HPDE6-E6E7 (cell line): ENCODE data around the gene AKAP8L.
"Not testable (repeated sequence)": the region's sequence is repeated elsewhere in the genome, so short reads cannot be mapped to it uniquely, and the experiment has no call there.

Source experiments
- DNase-seq: peaks from one replicate; pipeline ENCODE4 v3.0.0; 2011; ENCODE audit warnings: missing footprints; ENCODE audit errors: extremely low spot score

AKAP8L gene

DNA sequence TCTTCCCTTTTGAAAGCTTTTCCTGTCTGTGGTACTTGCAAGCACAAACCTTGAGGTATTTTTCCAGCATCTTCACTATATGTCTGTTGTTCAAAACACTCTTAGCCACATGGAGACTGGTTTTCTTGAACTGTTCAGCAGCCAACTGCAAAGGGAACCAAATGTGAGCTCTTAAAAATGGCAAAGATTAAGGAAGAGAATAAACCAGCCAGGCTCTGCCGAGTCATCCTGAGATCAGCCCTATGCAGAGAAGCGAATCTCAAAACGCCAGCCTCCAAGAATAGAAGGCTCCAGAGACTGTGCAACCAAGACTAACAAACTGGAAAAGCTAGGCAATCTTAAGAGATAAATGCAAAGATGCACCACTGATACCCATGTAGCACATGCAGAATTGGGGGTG is 59.9 kb downstream of the AKAP8L start:
- DNase-seq: no peak

DNA sequence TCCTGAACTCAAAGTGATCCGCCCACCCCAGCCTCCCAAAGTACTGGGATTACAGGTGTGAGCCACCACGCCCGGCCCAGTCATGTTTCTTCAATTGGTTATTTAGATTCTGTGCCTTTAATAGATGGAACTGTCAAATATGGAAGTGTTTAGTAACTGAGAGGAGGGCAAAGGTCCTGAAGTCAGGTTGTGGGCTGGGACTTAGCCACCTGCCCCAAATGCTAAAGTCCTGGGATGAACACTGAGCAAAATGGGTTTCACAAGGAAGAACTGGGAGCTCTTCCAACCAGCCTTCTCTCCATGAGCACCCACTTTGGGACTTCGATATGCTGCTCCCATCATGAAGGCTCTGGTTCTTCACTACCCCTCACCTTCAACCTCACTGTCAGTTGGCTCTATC is 60.9 kb downstream of the AKAP8L start:
- DNase-seq: no peak

DNA sequence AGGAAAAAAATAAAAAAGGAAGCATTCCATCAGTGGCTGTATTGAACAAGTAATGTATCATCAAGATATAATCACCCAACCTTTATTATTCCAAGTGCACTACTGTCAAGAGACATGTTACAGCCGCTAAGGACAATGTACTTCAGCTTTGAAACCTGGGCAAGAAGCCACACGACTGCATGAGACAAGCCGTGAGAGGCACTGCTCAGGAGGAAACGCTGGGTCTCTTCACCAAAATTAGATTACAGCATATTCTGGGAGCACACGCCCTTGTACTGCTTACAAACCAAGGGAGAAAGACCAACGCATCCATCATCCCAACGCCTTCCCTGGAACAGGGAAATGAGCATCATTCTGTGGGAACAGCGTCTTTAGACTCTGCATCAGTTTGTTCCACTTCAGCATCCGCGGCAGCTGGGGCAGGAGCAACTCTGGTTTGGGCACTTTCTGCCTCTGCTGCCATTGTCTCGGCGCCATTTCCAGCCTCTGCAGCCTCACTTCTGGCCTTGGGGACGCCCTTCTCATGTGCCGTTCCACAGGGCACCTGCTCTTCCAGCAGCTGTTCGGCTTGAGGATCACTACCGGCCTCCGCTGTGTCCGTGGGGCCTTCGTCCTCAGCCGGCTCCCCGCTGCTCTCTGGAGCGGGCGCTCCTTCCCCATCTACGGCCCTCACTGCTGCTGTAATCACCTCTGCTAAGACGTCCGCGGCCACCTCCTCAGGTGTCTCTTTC is 64.1 kb downstream of the AKAP8L start:
- DNase-seq: no peak

DNA sequence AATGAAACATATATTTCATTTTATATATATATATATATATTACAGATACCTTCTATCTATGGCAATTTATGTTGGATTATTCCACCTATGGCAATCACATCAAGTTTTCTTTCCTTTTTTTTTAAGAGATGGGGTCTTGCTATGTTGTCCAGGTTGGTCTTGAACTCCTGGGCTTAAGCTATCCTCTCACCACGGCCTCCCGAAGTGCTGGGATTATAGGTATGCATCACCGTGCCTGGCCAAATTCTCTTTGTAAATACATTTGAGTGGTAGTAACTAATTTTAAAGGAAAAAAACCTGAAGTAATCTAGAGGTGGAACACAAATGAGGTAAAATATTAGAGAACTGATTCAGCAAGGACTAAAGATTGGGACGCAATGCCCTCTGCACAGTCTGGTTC is 64.9 kb downstream of the AKAP8L start:
- no peak for DNase-seq

DNA sequence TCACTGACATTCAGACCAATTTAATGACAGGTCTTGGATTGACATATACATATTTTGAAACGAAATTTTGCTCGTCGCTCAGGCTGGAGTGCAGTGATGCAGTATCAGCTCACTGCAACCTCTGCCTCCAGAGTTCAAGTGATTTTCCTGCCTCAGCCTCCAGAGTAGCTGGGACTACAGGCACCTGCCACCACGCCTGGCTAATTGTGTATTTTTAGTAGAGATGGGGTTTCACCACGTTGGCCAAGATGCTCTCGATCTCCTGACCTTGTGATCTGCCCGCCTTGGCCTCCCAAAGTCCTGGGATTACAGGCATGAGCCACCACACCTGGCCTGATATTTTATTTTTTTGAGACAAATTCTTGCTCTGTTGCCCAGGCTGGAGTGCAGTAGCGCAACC is 66.3 kb downstream of the AKAP8L start:
- DNase-seq: not testable (repeated sequence)

DNA sequence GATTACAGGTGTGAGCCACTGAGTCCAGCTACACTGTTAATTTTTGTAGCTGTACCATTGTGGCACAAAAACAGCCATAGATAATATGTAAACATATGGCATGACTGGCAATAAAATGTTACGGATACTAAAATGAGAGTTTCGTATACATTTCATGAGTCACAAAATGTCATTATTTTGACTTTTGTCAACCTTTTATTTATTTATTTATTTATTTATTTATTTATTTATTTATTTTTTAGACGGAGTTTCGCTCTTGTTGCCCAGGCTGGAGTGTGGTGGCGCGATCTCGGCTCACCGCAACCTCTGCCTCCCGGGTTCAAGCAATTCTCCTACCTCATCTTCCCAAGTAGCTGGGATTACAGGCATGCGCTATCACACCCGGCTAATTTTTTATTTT is 77.5 kb downstream of the AKAP8L start:
- DNase-seq: not testable (repeated sequence)

DNA sequence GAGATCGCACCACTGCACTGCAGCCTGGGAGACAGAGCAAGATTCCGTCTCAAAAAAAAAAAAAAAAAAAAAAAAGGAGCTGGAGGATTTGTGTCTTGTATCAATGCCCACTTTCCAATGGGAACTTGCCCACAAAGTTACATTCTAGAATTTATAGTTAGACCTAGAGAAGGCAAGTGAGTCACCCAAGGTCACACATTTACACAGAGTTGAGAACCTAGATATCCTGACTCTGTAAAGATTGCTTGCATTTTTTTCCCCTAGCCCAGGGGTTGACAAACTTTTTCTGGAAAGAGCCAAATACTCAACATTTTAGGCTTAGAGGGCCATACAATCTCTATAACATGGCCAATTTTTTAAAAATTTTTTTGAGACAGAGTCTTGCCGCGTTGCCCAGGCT is 78.7 kb downstream of the AKAP8L start:
- no peak for DNase-seq

DNA sequence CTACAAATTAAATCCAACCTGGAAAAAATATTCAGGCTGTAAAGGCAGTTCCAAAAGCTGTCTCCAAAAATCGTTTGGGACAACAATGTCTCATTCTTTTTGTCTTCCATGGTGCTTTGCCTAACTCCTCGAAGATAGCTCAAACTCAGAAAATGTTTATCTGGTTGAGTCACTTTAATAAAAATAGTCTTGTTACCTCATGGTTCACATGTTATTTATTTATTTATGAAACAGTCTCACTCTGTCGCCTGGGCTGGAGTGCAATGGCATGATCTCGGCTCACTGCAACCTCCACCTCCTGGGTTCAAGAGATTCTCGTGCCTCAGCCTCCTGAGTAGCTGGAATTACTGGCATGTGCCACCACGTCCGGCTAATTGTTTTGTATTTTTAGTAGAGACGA is 81.6 kb downstream of the AKAP8L start:
- no peak for DNase-seq

DNA sequence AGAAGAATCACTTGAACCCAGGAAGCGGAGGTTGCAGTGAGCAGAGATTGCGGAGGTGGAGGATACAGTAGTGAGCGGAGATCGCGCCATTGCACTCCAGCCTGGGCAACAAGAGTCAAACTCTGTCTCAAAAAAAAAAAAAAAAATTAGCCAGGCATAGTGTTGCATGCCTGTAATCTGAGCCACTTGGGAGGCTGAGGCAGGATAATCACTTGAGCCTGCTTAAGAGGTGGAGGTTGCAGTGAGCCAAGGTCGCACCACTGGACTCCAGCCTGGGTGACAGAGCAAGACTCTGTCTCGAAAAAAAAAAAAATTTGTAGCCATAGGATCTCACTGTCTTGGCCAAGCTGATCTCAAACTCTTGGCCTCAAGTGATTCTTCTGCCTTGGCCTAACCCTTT is 82.8 kb downstream of the AKAP8L start:
- not testable (repeated sequence) for DNase-seq

DNA sequence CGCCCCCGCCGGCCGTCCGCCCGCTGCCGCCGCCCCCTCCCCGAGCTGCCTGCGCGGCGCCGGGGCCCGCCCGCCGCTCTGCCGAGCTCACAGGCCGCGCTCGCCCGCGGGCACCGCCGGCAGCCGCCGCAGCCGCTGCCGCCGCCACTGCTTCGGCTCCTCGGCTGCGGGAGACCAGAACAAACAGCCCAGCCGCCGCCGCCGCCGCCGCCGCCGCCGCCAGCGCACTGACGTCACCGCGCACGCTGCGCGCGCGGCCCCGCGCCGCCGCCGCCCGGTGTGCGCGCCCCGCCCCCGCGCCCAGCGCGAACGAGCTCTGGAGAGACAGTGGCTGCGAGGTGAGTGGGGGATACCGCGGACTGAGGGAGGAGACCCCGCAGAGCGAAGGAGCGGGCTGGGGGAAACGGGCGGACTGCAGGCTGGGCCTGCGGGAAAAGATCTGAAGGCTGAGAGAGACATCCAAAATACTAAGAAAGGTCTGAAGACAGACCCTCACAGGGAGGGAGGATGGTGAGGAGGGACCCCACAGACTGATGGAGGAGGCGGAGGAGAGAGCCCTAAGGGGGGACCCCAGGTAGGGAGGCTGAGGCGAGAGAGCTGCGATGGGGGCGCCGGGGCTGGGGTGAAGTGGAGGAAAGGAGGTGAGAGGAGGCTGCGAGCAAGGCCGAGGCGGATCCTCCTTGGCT is 86.3 kb downstream of the AKAP8L start, which contains the start of gene BRD4:
TSS of gene BRD4 (minus strand) at position 229 of the 686 bp plus-strand sequence. CDS start 59,440 bp downstream, outside the sequence.
- no peak for DNase-seq

DNA sequence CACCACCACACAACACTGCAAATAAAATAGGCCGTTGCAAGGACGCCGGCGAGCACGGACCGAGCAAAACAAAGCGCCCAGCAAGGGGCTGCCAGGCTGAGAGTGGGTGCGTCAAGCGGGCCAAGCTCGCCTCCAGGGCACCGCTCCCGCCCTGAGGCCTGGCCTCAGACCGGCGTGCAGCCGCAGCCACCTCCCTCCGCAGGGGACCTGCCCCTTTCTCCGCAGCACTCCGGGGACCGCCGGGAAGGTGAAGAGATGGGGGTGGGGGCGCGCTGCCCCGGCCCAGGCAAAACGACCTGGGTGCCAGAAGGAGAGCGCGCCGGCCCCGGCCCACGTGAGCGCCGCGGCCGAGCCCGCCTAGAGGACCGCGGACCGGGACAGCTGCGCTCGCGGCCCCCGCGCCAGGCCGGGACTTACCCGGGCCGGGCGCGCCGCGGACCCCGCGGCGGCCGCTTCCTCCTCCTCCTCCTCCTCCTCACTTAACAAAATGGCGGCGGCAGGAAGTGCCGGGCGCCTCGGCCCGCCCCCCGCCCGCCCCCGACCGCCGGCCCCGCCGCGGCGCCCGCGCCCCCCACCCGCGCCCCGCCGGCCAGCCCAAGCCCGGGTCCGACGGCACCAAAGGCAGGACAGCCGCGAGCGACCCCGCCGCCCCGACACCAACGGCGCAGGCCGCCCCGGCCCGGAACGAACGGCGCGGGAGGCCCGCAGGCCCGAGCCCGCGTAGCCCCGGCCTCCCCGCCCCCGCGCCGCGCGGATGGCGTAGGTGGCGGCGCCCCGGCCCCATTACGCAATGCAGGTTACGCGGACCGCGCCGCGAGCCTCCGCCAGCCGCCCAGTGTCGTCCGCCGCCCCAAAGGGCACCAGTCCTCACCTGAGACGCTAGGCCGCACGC is 87.1 kb downstream of the AKAP8L start:
- DNase-seq: no peak

DNA sequence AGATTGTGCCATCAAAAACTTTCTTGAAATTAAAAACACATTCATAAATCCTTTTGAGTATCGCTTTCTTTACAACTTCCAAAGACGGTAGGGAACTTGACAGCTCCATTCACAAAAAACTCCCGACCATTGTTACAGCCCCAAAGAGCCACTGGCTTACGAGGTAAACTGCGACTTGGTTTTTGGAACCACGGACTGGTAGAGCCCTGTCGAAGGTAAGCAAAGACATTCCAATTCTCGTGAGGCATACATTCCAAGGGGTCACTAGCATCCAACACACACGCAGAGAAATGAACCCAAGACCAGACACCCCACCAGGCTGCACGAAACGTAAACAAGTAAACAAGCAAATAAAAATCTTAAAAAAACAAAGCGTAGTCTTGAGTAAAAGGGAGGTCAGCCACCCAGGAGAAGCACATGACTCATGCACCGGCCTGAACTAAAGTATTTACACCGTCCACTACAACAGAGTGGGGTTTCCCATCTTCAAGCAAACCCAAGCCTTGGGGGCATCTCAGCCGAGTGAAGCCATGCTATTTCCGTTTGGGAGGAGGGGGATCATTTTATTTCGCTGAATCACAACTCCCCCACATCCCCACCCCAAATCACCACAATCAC is 87.9 kb downstream of the AKAP8L start:
- DNase-seq: no peak
